CD4-positive, alpha-beta T cell (primary cell): ENCODE data around the gene EFNB2. TPM values are rescaled to one million over a fixed set of nuclear protein-coding genes. Genes with fewer than 3 reads are reported as not detected.

Experiments used
- ATAC-seq: fragments of 200-7000 bp; cut with Tn5 transposase; one replicate; pipeline ENCODE4 v1.10.0; 2022; ENCODE audit warnings: mild to moderate bottlenecking; ENCODE audit not compliant: poor library complexity
- CTCF ChIA-PET: fragments of 350-600 bp; sonication (Branson Sonifier 250); formaldehyde crosslinking; loops from one replicate; lab custom pipeline; 2021; ENCODE audit warnings: antibody characterized with exemption, inconsistent platforms; lab: Charles Lee
- POLR2A ChIA-PET: fragments of 350-600 bp; sonication (Branson Sonifier 250); formaldehyde crosslinking; loops from one replicate; lab custom pipeline; 2021; ENCODE audit warnings: antibody characterized with exemption, inconsistent platforms; lab: Charles Lee
- DNase-seq, 14 experiments: peaks; one replicate each; pipeline ENCODE4 v3.0.0-alpha.2; 2013 to 2020; ENCODE audit warnings: mixed read lengths in 2 of 14
- H3K27ac ChIP-seq, 2 donors: one replicate each; pipeline versions ENCODE4 v1.5.1 to v1.7.0; 2013; ENCODE audit warnings: low read length in 2 of 2, low read depth in 1 of 2, mild to moderate bottlenecking in 1 of 2
- H3K27me3 ChIP-seq, 2 experiments: 1 replicate in 1 of 2; 2 replicates in 1 of 2; pipeline versions ENCODE4 v1.6.1 to v1.7.0; 2013; ENCODE audit warnings: low read length in 2 of 2, control low read depth in 1 of 2, mild to moderate bottlenecking in 1 of 2, moderate library complexity in 1 of 2; ENCODE audit not compliant: insufficient read depth in 2 of 2, control insufficient read depth in 1 of 2
- H3K36me3 ChIP-seq: one replicate; pipeline ENCODE4 v1.6.1; 2013; ENCODE audit warnings: low read length, control low read depth; ENCODE audit not compliant: insufficient read depth
- H3K4me1 ChIP-seq: one replicate; pipeline ENCODE4 v1.6.1; 2013; ENCODE audit warnings: low read length, control low read depth; ENCODE audit not compliant: insufficient read depth
- H3K4me3 ChIP-seq: one replicate; pipeline ENCODE4 v1.5.1; 2013; ENCODE audit warnings: mild to moderate bottlenecking, low read length, moderate library complexity
- H3K9me3 ChIP-seq, 2 experiments: 1 replicate in 1 of 2; 2 replicates in 1 of 2; pipeline versions ENCODE4 v1.6.1 to v1.7.0; 2013; ENCODE audit warnings: low read length in 2 of 2, mild to moderate bottlenecking in 2 of 2, control low read depth in 1 of 2, moderate library complexity in 1 of 2; ENCODE audit not compliant: control insufficient read depth in 1 of 2, insufficient read depth in 1 of 2
- H3K27ac Mint-ChIP-seq: one replicate; pipeline ENCODE4 v1.8.0; 2020; ENCODE audit warnings: mixed read lengths
- H3K27me3 Mint-ChIP-seq: one replicate; pipeline ENCODE4 v1.8.0; 2021; ENCODE audit warnings: mixed read lengths
- H3K36me3 Mint-ChIP-seq: one replicate; pipeline ENCODE4 v1.8.0; 2021; ENCODE audit warnings: low read depth, mixed read lengths
- H3K4me1 Mint-ChIP-seq: one replicate; pipeline ENCODE4 v1.8.0; 2021; ENCODE audit warnings: low read depth, mixed read lengths
- H3K4me3 Mint-ChIP-seq: one replicate; pipeline ENCODE4 v1.8.0; 2020; ENCODE audit warnings: mild to moderate bottlenecking, mixed read lengths
- H3K9me3 Mint-ChIP-seq: one replicate; pipeline ENCODE4 v1.8.0; 2020; ENCODE audit warnings: mixed read lengths
- intact Hi-C, 2 experiments: fragments of 100-400 bp; cut with DNase I in 1 of 2; cut with micrococcal nuclease in 1 of 2; formaldehyde crosslinking; loops; one replicate each; pipeline versions ENCODE4 v1.15.1 to v1.9.0; 2023 to 2025; cut with DNase I, micrococcal nuclease
- total RNA-seq, 174 experiments: library from RNA in 2 of 174; stranded (reverse) in 2 of 174; gene quantifications; one replicate each; pipeline ENCODE4 v1.2.3 and lab custom pipeline; 2021 to 2026
- TF ChIP-seq, protein P1 (sequence below): fragments of 200-600 bp; IDR thresholded peaks from one replicate; pipeline ENCODE4 v1.8.0; 2022; ENCODE audit warnings: antibody characterized with exemption, mild to moderate bottlenecking

EFNB2 gene
- total RNA-seq, 2 experiments from 2014 or later: 0.20 to 0.36 TPM

- DNase-seq (no peak), ATAC-seq (no peak)
- H3K27ac Mint-ChIP-seq: no peak overlapping the region
- peaks cover 45% of the 10 kb centered on the region for H3K4me1 Mint-ChIP-seq
- TF ChIP-seq, protein P1, sequence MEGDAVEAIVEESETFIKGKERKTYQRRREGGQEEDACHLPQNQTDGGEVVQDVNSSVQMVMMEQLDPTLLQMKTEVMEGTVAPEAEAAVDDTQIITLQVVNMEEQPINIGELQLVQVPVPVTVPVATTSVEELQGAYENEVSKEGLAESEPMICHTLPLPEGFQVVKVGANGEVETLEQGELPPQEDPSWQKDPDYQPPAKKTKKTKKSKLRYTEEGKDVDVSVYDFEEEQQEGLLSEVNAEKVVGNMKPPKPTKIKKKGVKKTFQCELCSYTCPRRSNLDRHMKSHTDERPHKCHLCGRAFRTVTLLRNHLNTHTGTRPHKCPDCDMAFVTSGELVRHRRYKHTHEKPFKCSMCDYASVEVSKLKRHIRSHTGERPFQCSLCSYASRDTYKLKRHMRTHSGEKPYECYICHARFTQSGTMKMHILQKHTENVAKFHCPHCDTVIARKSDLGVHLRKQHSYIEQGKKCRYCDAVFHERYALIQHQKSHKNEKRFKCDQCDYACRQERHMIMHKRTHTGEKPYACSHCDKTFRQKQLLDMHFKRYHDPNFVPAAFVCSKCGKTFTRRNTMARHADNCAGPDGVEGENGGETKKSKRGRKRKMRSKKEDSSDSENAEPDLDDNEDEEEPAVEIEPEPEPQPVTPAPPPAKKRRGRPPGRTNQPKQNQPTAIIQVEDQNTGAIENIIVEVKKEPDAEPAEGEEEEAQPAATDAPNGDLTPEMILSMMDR: no peak
- intact Hi-C loops: loop anchor here in 1 of 2 experiments (5.0 to 10.0 kb wide), 2 partner anchors 345 to 1648 kb away; partner anchors contain the start of genes ABHD13 and LIG4
- no peaks in the 10 kb centered on the region for H3K9me3 ChIP-seq
- H3K4me1 ChIP-seq: peaks cover 17% of the 10 kb centered on the region
- no peaks in the 10 kb centered on the region for H3K36me3 ChIP-seq
- no peaks in the 10 kb centered on the region for H3K27me3 ChIP-seq
- peaks cover 24% of the 10 kb centered on the region for H3K36me3 Mint-ChIP-seq
- no peak overlapping the region for H3K27ac ChIP-seq
- ChIA-PET CTCF (interaction anchor here (2.3 kb wide), 1 partner anchor 33 kb away, joined by 16 read pairs; the partner anchor contains the start of gene EFNB2), POLR2A (interaction anchor here (1.4 kb wide), 1 partner anchor 1430 kb away, joined by 5 read pairs; no protein-coding TSS in a partner anchor)
- H3K4me3 ChIP-seq: no peak overlapping the region
- H3K9me3 Mint-ChIP-seq: no peaks in the 10 kb centered on the region
- peak overlapping the region; percentile 13 for H3K4me3 Mint-ChIP-seq
- H3K27me3 Mint-ChIP-seq: no peaks in the 10 kb centered on the region
Measured at GRCh38 chr13:106569233-106570095, 34.0 kb upstream of the EFNB2 start.

DNA sequence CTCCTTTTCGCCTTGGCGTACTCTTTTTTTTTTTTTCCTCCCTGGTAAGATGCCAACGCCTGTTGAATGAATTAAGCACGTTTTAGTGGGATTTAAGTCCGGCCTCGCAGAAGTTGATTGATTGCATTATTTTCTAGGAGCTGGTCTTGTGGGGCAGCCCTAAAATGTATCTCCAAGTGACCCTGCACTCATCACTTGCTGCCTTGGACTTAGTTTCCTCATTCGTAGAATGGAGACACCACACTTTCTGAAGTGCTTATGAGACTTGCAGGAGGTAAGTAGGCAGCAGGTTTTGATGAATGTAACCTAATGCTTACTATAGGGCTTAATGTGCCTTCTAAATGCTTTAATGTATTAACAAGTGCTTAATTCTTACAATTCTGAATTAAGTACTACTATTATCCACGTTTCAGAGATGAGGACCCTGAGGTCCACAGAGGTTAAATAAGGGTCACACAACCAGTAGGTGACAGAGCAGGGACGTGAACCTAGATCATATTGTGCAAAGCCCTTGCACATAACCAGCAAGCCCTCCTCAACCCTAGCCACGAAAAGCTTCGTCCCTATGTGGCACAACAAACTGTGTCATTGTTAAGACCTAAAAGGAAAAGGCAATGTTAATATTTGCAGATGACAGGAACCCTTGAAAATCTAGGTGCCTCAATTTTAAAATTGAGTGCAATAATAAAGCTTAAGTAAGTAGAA is 33.0 kb upstream of the EFNB2 start:
- TF ChIP-seq, protein P1: no peak
- Histone ChIP-seq H3K4me1 (peaks cover 23% of the 10 kb centered on the region), H3K9me3 (no peaks in the 10 kb centered on the region), H3K27ac (peak overlapping the region; percentile 54), H3K4me3 (peak overlapping the region; percentile 91), H3K36me3 (no peaks in the 10 kb centered on the region), H3K27me3 (no peaks in the 10 kb centered on the region)
- POLR2A ChIA-PET: interaction anchor here (0.6 to 3.6 kb wide), 5 partner anchors 13 to 1429 kb away, joined by 3 to 35 read pairs (median 5); partner anchors contain the start of gene EFNB2
- no peaks in the 10 kb centered on the region for H3K27me3 Mint-ChIP-seq
- CTCF ChIA-PET: interaction anchor here (1.0 to 2.3 kb wide), 2 partner anchors 22 to 32 kb away, joined by 3 to 16 read pairs; partner anchors contain the start of gene EFNB2
- intact Hi-C loops: loop anchor here in 1 of 2 experiments (5.0 kb wide), 1 partner anchor 1649 kb away; the partner anchor contains the start of genes ABHD13 and LIG4
- peaks cover 55% of the 10 kb centered on the region for H3K4me1 Mint-ChIP-seq
- ATAC-seq (peak; percentile 9), DNase-seq (no peak)
- peak overlapping the region; percentile 92 for H3K27ac Mint-ChIP-seq
- H3K9me3 Mint-ChIP-seq: no peaks in the 10 kb centered on the region
- peaks cover 24% of the 10 kb centered on the region for H3K36me3 Mint-ChIP-seq
- peak overlapping the region; percentile 94 for H3K4me3 Mint-ChIP-seq
